IMR-90 (cell line): ENCODE results near the gene GNAZ. TPM values are rescaled to one million over a fixed set of nuclear protein-coding genes. Genes with fewer than 3 reads are reported as not detected.

Experiments
- ATAC-seq: fragments of 200-7000 bp; cut with Tn5 transposase; 2 replicates; pipeline ENCODE4 v1.9.1; 2020; ENCODE audit warnings: low read depth, mild to moderate bottlenecking, moderate library complexity
- BruUV-seq: library from RNA; stranded (reverse); fragments of 400-500 nt; replicated peaks from 2 replicates; lab custom pipeline; 2021; lab: Mats Ljungman, UMichigan
- CTCF ChIA-PET: fragments of 300-600 bp; formaldehyde crosslinking; extraction: SDS; loops from one replicate; lab custom pipeline; 2021; ENCODE audit warnings: antibody characterized with exemption; lab: Yijun Ruan, JAX
- POLR2A ChIA-PET: fragments of 300-600 bp; sonication (Branson Sonifier 250); formaldehyde crosslinking; loops from one replicate; lab custom pipeline; 2022; ENCODE audit warnings: antibody characterized with exemption; ENCODE audit not compliant: unreplicated experiment; lab: Charles Lee
- DNase-seq: peaks from one replicate; pipeline ENCODE4 v3.0.0; 2013
- H2AFZ ChIP-seq: replicated peaks from 2 replicates; pipeline ENCODE3; 2013; ENCODE audit warnings: low read length, mild to moderate bottlenecking; ENCODE audit not compliant: poor library complexity
- H2AK5ac ChIP-seq: 2 replicates; pipeline ENCODE4 v1.6.1; 2013; ENCODE audit warnings: low read depth, low read length, inconsistent platforms
- H2AK9ac ChIP-seq: replicated peaks from 2 replicates; pipeline ENCODE3; 2013; ENCODE audit warnings: mild to moderate bottlenecking, low read depth, low read length, moderate library complexity; ENCODE audit not compliant: poor library complexity
- H2BK120ac ChIP-seq: 2 replicates; pipeline ENCODE4 v1.6.1; 2013; ENCODE audit warnings: low read depth, low read length, inconsistent platforms
- H2BK15ac ChIP-seq: 3 replicates; pipeline ENCODE4 v1.6.1; 2013; ENCODE audit warnings: low read depth, low read length, inconsistent platforms
- H2BK20ac ChIP-seq: 2 replicates; pipeline ENCODE4 v1.6.1; 2013; ENCODE audit warnings: low read depth, mild to moderate bottlenecking, inconsistent platforms, low read length, moderate library complexity
- H2BK5ac ChIP-seq: 2 replicates; pipeline ENCODE4 v1.6.1; 2013; ENCODE audit warnings: mild to moderate bottlenecking, low read depth, low read length, inconsistent platforms; ENCODE audit not compliant: poor library complexity, severe bottlenecking
- H3K14ac ChIP-seq: replicated peaks from 2 replicates; pipeline ENCODE4 v1.6.1; 2013; ENCODE audit warnings: low read depth, low read length, inconsistent platforms
- H3K18ac ChIP-seq: 2 replicates; pipeline ENCODE4 v1.6.1; 2013; ENCODE audit warnings: low read depth, low read length, control low read depth
- H3K23ac ChIP-seq: 2 replicates; pipeline ENCODE4 v1.6.1; 2013; ENCODE audit warnings: low read depth, low read length, inconsistent platforms
- H3K27ac ChIP-seq: 2 replicates; pipeline ENCODE4 v1.5.1; 2013; ENCODE audit warnings: mild to moderate bottlenecking, control low read depth, low read length; ENCODE audit not compliant: insufficient read depth
- H3K27me3 ChIP-seq: 2 replicates; pipeline ENCODE4 v1.6.1; 2013; ENCODE audit warnings: low read length; ENCODE audit not compliant: control insufficient read depth, insufficient read depth
- H3K36me3 ChIP-seq: 2 replicates; pipeline ENCODE4 v1.6.1; 2013; ENCODE audit warnings: low read length, mixed read lengths; ENCODE audit not compliant: control insufficient read depth, insufficient read depth
- H3K4ac ChIP-seq: 2 replicates; pipeline ENCODE4 v1.6.1; 2013; ENCODE audit warnings: low read depth, low read length, inconsistent platforms
- H3K4me1 ChIP-seq: 2 replicates; pipeline ENCODE4 v1.6.1; 2013; ENCODE audit warnings: low read length, mixed read lengths; ENCODE audit not compliant: control insufficient read depth, insufficient read depth
- H3K4me2 ChIP-seq: 2 replicates; pipeline ENCODE4 v1.6.1; 2013; ENCODE audit warnings: low read depth, mild to moderate bottlenecking, control low read depth, low read length, moderate library complexity
- H3K4me3 ChIP-seq: 2 replicates; pipeline ENCODE4 v1.5.1; 2013; ENCODE audit warnings: low read depth, mild to moderate bottlenecking, control low read depth, low read length, moderate library complexity; ENCODE audit not compliant: insufficient read depth
- H3K56ac ChIP-seq: 2 replicates; pipeline ENCODE4 v1.6.1; 2013; ENCODE audit warnings: low read length, inconsistent platforms; ENCODE audit not compliant: insufficient read depth; ENCODE audit errors: extremely low read depth
- H3K79me1 ChIP-seq, 2 experiments: 2 replicates each; pipeline ENCODE4 v1.6.1; 2013; ENCODE audit warnings: low read length in 2 of 2, inconsistent platforms in 1 of 2, low read depth in 1 of 2
- H3K9ac ChIP-seq: 2 replicates; pipeline ENCODE4 v1.6.1; 2013; ENCODE audit warnings: low read depth, low read length, control low read depth
- H3K9me1 ChIP-seq: 2 replicates; pipeline ENCODE4 v1.6.1; 2013; ENCODE audit warnings: low read length, inconsistent platforms; ENCODE audit not compliant: insufficient read depth
- H3K9me3 ChIP-seq: 2 replicates; pipeline ENCODE4 v1.6.1; 2013; ENCODE audit warnings: low read length; ENCODE audit not compliant: control insufficient read depth, insufficient read depth
- H4K20me1 ChIP-seq: 2 replicates; pipeline ENCODE4 v1.6.1; 2013; ENCODE audit warnings: low read length, inconsistent platforms; ENCODE audit not compliant: insufficient read depth
- H4K5ac ChIP-seq: 2 replicates; pipeline ENCODE4 v1.6.1; 2013; ENCODE audit warnings: mild to moderate bottlenecking, low read depth, low read length, control low read depth
- H4K8ac ChIP-seq, 2 experiments: 2 replicates each; pipeline ENCODE4 v1.6.1; 2013; ENCODE audit warnings: low read depth in 2 of 2, low read length in 2 of 2, control low read depth in 1 of 2, inconsistent platforms in 1 of 2
- H4K91ac ChIP-seq: 2 replicates; pipeline ENCODE4 v1.6.1; 2013; ENCODE audit warnings: low read depth, low read length, inconsistent platforms; ENCODE audit not compliant: insufficient read depth
- BHLHE40 ChIP-seq: fragments of 150-350 bp; IDR thresholded peaks from 2 replicates; pipeline ENCODE4 v1.6.1; 2016; ENCODE audit warnings: mild to moderate bottlenecking, low read depth, low read length
- CEBPB ChIP-seq: IDR thresholded peaks from 2 replicates; pipeline ENCODE4 v1.6.1; 2012; ENCODE audit warnings: low read depth, low read length, improper control_type of control experiment
- CHD1 ChIP-seq: IDR thresholded peaks from 2 replicates; pipeline ENCODE4 v1.6.1; 2012; ENCODE audit warnings: low read depth, low read length, improper control_type of control experiment
- ELK1 ChIP-seq: fragments of 150-350 bp; IDR thresholded peaks from 2 replicates; pipeline ENCODE4 v1.6.1; 2016; ENCODE audit warnings: low read depth, mild to moderate bottlenecking, low read length, moderate library complexity, borderline replicate concordance
- FOS ChIP-seq: fragments of 150-350 bp; IDR thresholded peaks from 2 replicates; pipeline ENCODE4 v1.6.1; 2016; ENCODE audit warnings: low read depth, low read length
- MAFK ChIP-seq: IDR thresholded peaks from 2 replicates; pipeline ENCODE4 v1.6.1; 2012; ENCODE audit warnings: low read depth, low read length, improper control_type of control experiment
- MAZ ChIP-seq: IDR thresholded peaks from 2 replicates; pipeline ENCODE4 v1.6.1; 2012; ENCODE audit warnings: low read depth, mild to moderate bottlenecking, low read length, improper control_type of control experiment, moderate library complexity, borderline replicate concordance
- MXI1 ChIP-seq: IDR thresholded peaks from 2 replicates; pipeline ENCODE4 v1.6.1; 2012; ENCODE audit warnings: low read depth, mild to moderate bottlenecking, low read length, moderate library complexity, borderline replicate concordance
- NFE2L2 ChIP-seq: fragments of 150-350 bp; IDR thresholded peaks from 2 replicates; pipeline ENCODE4 v1.6.1; 2016; ENCODE audit warnings: low read depth, mild to moderate bottlenecking, low read length
- POLR2A ChIP-seq: IDR thresholded peaks from 2 replicates; pipeline ENCODE4 v1.6.1; 2012; ENCODE audit warnings: mild to moderate bottlenecking, low read depth, low read length
- RAD21 ChIP-seq: IDR thresholded peaks from 2 replicates; pipeline ENCODE4 v1.6.1; 2012; ENCODE audit warnings: low read length, improper control_type of control experiment
- RCOR1 ChIP-seq: IDR thresholded peaks from 2 replicates; pipeline ENCODE4 v1.6.1; 2012; ENCODE audit warnings: mild to moderate bottlenecking, low read length, improper control_type of control experiment; ENCODE audit not compliant: insufficient replicate concordance
- RFX5 ChIP-seq: IDR thresholded peaks from 2 replicates; pipeline ENCODE4 v1.8.0; 2012; ENCODE audit warnings: low read depth, mild to moderate bottlenecking, low read length, moderate library complexity
- SMC3 ChIP-seq: fragments of 150-350 bp; IDR thresholded peaks from 2 replicates; pipeline ENCODE4 v1.6.1; 2016; ENCODE audit warnings: low read depth, mild to moderate bottlenecking, antibody characterized with exemption, low read length, moderate library complexity
- WGBS, 2 experiments: methylation state at CpG; one replicate each; pipeline versions ENCODE4 v1.1.5 to v1.1.7; 2013; ENCODE audit warnings: missing lambda C conversion rate in 2 of 2; ENCODE audit not compliant: insufficient read length in 1 of 2; ENCODE audit errors: extremely low coverage in 2 of 2; 5-methylcytosine and 5-hydroxymethylcytosine counted together
- dilution Hi-C: fragments of 300-500 bp; cut with HindIII; formaldehyde crosslinking; loops from one replicate; pipeline ENCODE4 v1.14.3; 2018; ENCODE audit warnings: low sequenced_read_pairs; ENCODE audit not compliant: unreplicated experiment
- in situ Hi-C: fragments of 300-500 bp; cut with MboI; formaldehyde crosslinking; loops from 3 replicates; pipeline ENCODE4 v1.14.3; 2019; ENCODE audit warnings: low sequenced_read_pairs, inconsistent platforms, mixed read lengths
- intact Hi-C: fragments of 100-400 bp; cut with micrococcal nuclease; formaldehyde crosslinking; loops from 2 replicates; pipeline ENCODE4 v1.10.0; 2022
- polyA plus RNA-seq, 3 experiments: library from polyadenylated mRNA; depleted of rRNA; stranded (reverse); fragments of >200 nt; gene quantifications; 2 replicates each; pipeline ENCODE4 v1.2.3, GENCODE V29; 2012; ENCODE audit warnings: low replicate concordance in 1 of 3
- total RNA-seq: library from RNA; depleted of rRNA; stranded (reverse); fragments of >200 nt; gene quantifications from 2 replicates; pipeline ENCODE4 v1.2.3, GENCODE V29; 2012
- TF ChIP-seq, protein P1 (sequence below): fragments of 150-350 bp; IDR thresholded peaks from 2 replicates; pipeline ENCODE4 v1.6.1; 2017; ENCODE audit warnings: mild to moderate bottlenecking, antibody characterized with exemption, low read length, low read depth
- TF ChIP-seq, protein P2 (sequence below): conservative IDR thresholded peaks from 2 replicates; pipeline ENCODE4 v1.5.1; 2012; ENCODE audit warnings: mild to moderate bottlenecking, low read depth, low read length, improper control_type of control experiment

GNAZ gene
- total and polyA plus RNA-seq, 2 of the 4 experiments (the other 2 are of a cell fraction): 1.5 to 2.5 TPM

DNA sequence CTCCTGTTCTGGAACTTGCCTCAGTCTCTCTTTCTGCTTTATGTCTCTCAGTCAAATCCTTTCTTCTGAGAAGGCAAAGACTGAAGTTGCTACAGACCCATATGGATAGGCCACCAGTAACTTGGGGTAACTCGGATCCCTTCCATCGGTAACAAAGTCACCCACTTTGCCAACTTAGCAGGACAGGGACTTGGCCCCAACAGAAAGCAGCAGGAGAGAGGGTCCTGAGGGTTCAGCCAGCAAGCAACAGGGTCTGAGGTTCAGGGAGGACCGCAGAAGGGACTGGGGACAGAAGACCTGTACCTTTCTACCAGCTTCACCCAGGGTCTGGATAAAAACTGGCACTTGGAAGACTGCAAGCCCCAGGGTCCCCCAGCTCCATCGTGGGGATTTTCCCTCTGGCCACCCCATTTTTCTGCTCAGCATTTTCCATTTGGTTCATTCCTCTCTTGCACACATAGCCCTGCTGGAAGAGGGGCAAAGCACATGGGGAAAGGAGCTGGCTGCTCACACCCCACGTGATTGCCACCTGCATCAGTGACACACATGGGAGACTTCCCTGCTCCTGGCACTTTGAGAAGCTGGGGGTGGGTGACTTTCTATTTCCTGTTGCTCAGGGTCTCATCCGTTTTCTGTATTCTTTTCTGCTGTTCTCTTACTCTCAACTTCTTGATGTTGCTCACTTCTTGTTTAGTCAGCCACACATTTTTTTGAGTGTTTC, 34.6 kb upstream of the GNAZ start:
- Histone ChIP-seq H3K14ac (no peak overlapping the region), H4K91ac (no peak overlapping the region), H2AK9ac (no peak overlapping the region), H3K56ac (no peak overlapping the region), H3K9me1 (no peaks in the 10 kb centered on the region), H2BK15ac (no peak overlapping the region), H2BK120ac (no peak overlapping the region), H4K8ac (no peak overlapping the region), H3K79me1 (no peaks in the 10 kb centered on the region), H3K27me3 (peaks cover 4% of the 10 kb centered on the region; the same call in 1 of the 2 replicates), H4K20me1 (no peaks in the 10 kb centered on the region), H3K27ac (no peak overlapping the region), H2BK20ac (no peak overlapping the region), H2BK5ac (no peak overlapping the region), H3K4ac (no peak overlapping the region), H3K9me3 (no peaks in the 10 kb centered on the region), H2AFZ (no peak overlapping the region), H3K4me3 (no peak overlapping the region), H3K18ac (no peak overlapping the region), H3K36me3 (no peaks in the 10 kb centered on the region), H2AK5ac (no peak overlapping the region), H3K4me2 (no peak overlapping the region), H3K4me1 (no peaks in the 10 kb centered on the region), H3K23ac (no peak overlapping the region), H4K5ac (no peak overlapping the region), H3K9ac (no peak overlapping the region)
- 76% methylated on average over 3 of the region's 6 CpGs; no CpG with 5 or more reads in 1 of the 2 experiments for WGBS, 2 experiments
- ChIA-PET POLR2A (no interaction called here), CTCF (no interaction called here)
- in situ Hi-C loops (no loop called here), dilution Hi-C loops (no loop called here), intact Hi-C loops (no loop called here)
- ATAC-seq: no peak
- TF ChIP-seq CEBPB (no peak), ELK1 (no peak), CHD1 (no peak), NFE2L2 (no peak), RCOR1 (no peak), RFX5 (no peak), RAD21 (no peak), SMC3 (no peak), MXI1 (no peak), MAFK (no peak), POLR2A (no peak), BHLHE40 (no peak), MAZ (no peak), FOS (no peak)
- TF ChIP-seq, protein P1, sequence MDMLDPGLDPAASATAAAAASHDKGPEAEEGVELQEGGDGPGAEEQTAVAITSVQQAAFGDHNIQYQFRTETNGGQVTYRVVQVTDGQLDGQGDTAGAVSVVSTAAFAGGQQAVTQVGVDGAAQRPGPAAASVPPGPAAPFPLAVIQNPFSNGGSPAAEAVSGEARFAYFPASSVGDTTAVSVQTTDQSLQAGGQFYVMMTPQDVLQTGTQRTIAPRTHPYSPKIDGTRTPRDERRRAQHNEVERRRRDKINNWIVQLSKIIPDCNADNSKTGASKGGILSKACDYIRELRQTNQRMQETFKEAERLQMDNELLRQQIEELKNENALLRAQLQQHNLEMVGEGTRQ: no peak
- TF ChIP-seq, protein P2, sequence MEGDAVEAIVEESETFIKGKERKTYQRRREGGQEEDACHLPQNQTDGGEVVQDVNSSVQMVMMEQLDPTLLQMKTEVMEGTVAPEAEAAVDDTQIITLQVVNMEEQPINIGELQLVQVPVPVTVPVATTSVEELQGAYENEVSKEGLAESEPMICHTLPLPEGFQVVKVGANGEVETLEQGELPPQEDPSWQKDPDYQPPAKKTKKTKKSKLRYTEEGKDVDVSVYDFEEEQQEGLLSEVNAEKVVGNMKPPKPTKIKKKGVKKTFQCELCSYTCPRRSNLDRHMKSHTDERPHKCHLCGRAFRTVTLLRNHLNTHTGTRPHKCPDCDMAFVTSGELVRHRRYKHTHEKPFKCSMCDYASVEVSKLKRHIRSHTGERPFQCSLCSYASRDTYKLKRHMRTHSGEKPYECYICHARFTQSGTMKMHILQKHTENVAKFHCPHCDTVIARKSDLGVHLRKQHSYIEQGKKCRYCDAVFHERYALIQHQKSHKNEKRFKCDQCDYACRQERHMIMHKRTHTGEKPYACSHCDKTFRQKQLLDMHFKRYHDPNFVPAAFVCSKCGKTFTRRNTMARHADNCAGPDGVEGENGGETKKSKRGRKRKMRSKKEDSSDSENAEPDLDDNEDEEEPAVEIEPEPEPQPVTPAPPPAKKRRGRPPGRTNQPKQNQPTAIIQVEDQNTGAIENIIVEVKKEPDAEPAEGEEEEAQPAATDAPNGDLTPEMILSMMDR: no peak
- DNase-seq: no peak
- BruUV-seq: no TSS peak
